Measurements from ENCODE around the gene FARSB. TPM values are rescaled to one million over a fixed set of nuclear protein-coding genes. Genes with fewer than 3 reads are reported as not detected.

FARSB gene
- total RNA-seq (2014; rRNA removed) (32.9 and 36.3 TPM in 2 replicates), Bru-seq, nascent RNA (percentile 87 among the genes with signal in this experiment), BruChase-seq, experiment 1, labeled RNA remaining after a 6-hour chase (percentile 78 among the genes with signal in this experiment), BruChase-seq, experiment 2, labeled RNA remaining after a 2-hour chase (percentile 79 among the genes with signal in this experiment)
- long read RNA-seq, transcript FARSB-201 (17 exons, 3,369 nt), result major isoform, 55 of 87 reads
- long read RNA-seq, partial matches to known transcripts, result 7 of 87 reads
- long read RNA-seq, other reads (novel, unspliced or antisense), result 25 of 87 reads

DNA sequence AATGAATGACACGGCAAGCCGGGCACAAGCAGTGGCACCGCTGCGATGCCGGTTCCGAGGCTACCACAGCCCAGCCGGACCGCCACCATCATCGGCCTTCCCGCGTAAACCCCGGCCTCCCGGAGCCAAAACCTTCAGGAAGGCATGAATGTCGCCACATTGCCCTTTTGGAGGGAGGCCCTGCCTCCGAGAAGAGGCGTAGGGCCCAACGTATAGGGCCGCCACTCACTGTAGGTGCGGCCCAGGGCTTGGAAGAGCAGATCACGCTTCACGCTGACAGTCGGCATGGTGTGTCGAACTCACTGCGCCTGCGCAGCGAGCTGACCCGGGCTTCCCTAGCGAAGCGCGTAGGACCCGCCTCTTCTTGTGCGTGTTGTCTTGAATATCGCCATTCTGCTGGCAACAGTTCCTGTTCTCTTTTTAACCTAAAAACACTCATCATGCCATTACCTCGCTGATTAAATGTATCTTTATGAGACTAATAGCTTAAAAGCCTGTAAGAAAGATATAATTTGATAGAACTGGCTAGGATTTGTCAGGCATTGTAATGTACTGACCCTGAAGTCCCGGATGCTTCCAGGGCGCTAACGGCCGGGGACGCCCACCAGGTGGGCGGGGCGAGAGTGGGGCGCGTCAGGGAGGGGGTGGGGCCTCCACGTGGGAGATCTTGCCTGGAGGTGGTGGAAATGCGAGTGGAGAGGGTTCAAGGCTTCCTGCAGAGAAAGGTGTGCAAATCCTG, at the start of gene FARSB:
Gene FARSB, minus strand, starts transcription at position 306 of the 739 bp plus-strand sequence. Its CDS starts 19 bp downstream, at position 287.
- CTCF ChIA-PET, result no interaction called here
- intact Hi-C loops (cut with micrococcal nuclease), result no loop called here
- TF ChIP-seq EZH2phosphoT487 (IDR thresholded peaks at IDR 0.05; ENCODE audit: borderline replicate concordance, low read length), result no peak
- TF ChIP-seq EZH2 (IDR thresholded peaks at IDR 0.05; ENCODE audit: low read length, unreplicated experiment), result no peak
- TF ChIP-seq, protein P1, sequence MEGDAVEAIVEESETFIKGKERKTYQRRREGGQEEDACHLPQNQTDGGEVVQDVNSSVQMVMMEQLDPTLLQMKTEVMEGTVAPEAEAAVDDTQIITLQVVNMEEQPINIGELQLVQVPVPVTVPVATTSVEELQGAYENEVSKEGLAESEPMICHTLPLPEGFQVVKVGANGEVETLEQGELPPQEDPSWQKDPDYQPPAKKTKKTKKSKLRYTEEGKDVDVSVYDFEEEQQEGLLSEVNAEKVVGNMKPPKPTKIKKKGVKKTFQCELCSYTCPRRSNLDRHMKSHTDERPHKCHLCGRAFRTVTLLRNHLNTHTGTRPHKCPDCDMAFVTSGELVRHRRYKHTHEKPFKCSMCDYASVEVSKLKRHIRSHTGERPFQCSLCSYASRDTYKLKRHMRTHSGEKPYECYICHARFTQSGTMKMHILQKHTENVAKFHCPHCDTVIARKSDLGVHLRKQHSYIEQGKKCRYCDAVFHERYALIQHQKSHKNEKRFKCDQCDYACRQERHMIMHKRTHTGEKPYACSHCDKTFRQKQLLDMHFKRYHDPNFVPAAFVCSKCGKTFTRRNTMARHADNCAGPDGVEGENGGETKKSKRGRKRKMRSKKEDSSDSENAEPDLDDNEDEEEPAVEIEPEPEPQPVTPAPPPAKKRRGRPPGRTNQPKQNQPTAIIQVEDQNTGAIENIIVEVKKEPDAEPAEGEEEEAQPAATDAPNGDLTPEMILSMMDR (conservative IDR thresholded peaks at IDR 0.05; ENCODE audit: low read depth, low read length), result no peak
- Histone ChIP-seq H3K9me3 (ENCODE audit: low read length) (no peaks in the 10 kb centered on the region), H3K27me3 (ENCODE audit: low read length) (no peaks in the 10 kb centered on the region), H3K27ac (ENCODE audit: low read length) (peak within 1 kb of the TSS; percentile 91), H2AFZ (ENCODE audit: low read length) (peak within 1 kb of the TSS; percentile 97), H4K20me1 (ENCODE audit: low read length) (peaks cover 18% of the 10 kb centered on the region; the same call in 1 of the 2 replicates), H3K9me2 (replicated peaks; ENCODE audit: low read length) (no peaks in the 10 kb centered on the region), H3K36me3 (ENCODE audit: low read depth, low read length) (no peaks in the 10 kb centered on the region; the same call in 1 of the 2 replicates), H3K79me2 (ENCODE audit: low read length) (peaks cover 60% of the 10 kb centered on the region), H3K4me2 (ENCODE audit: low read length) (peak within 1 kb of the TSS; percentile 98), H3K9ac (ENCODE audit: low read length) (peak within 1 kb of the TSS; percentile 100), H3F3A (ENCODE audit: low read length, unreplicated experiment) (no peaks in the 10 kb centered on the region), H3K4me1 (ENCODE audit: insufficient read depth, low read length) (peaks cover 30% of the 10 kb centered on the region), H3K4me3 (ENCODE audit: low read length) (peak within 1 kb of the TSS; percentile 97)
- DNase-seq (peak; percentile 95), ATAC-seq (peak; percentile 87)
- POLR2A ChIA-PET (ENCODE audit: unreplicated experiment), result no interaction called here
- BruUV-seq (replicated peaks), result no TSS peak

DNA sequence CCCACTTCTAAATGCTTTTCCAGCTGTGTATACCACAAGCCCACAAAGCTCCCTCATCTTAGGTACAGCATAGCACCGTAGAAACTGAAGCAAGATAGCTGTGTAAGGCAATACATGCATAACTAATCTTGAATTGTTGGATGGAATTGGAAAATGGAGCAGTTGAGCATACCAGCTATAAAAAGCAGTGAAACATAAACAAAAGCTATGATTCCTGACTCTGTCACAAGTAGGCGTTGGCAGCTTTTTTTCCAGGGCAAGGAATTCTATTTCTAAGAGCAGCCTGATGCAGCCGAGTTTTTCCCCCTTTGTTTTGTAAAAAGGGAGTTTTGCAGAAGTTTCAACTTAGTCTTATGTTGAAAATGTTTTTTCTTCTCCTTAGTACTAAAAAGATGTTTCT, 48.0 kb upstream of the FARSB start:
- H3K4me1 ChIP-seq (ENCODE audit: insufficient read depth, low read length), result peaks cover 15% of the 10 kb centered on the region; the same call in 1 of the 2 replicates
- ChIA-PET CTCF (no interaction called here), POLR2A (ENCODE audit: unreplicated experiment) (no interaction called here)
- H3K9ac ChIP-seq (ENCODE audit: low read length), result no peak overlapping the region
- no peak overlapping the region for H3K27ac ChIP-seq (ENCODE audit: low read length)
- TF ChIP-seq EZH2 (IDR thresholded peaks at IDR 0.05; ENCODE audit: low read length, unreplicated experiment) (no peak), EZH2phosphoT487 (IDR thresholded peaks at IDR 0.05; ENCODE audit: borderline replicate concordance, low read length) (no peak)
- TF ChIP-seq, protein P1 (conservative IDR thresholded peaks at IDR 0.05; ENCODE audit: low read depth, low read length), result no peak
- H3K4me2 ChIP-seq (ENCODE audit: low read length), result no peak overlapping the region
- no peaks in the 10 kb centered on the region for H3K27me3 ChIP-seq (ENCODE audit: low read length)
- H2AFZ ChIP-seq (ENCODE audit: low read length), result 0 out of 2 replicates have a peak overlapping the region, but pooled peaks have one; percentile 26
- no peaks in the 10 kb centered on the region for H3F3A ChIP-seq (ENCODE audit: low read length, unreplicated experiment)
- intact Hi-C loops (cut with micrococcal nuclease), result no loop called here
- H3K4me3 ChIP-seq (ENCODE audit: low read length), result no peak overlapping the region
- no peaks in the 10 kb centered on the region for H3K9me2 ChIP-seq (replicated peaks; ENCODE audit: low read length)
- H3K36me3 ChIP-seq (ENCODE audit: low read depth, low read length), result no peaks in the 10 kb centered on the region
- no peaks in the 10 kb centered on the region for H3K9me3 ChIP-seq (ENCODE audit: low read length)
- ATAC-seq, result peak; percentile 24; the same call in 1 of the 2 replicates
- no peaks in the 10 kb centered on the region for H3K79me2 ChIP-seq (ENCODE audit: low read length)
- DNase-seq, result peak; percentile 26
- H4K20me1 ChIP-seq (ENCODE audit: low read length), result no peaks in the 10 kb centered on the region
- no TSS peak for BruUV-seq (replicated peaks)
